Measurements from ENCODE around the gene CSTF1.
"Not testable (repeated sequence)": the region's sequence is repeated elsewhere in the genome, so short reads cannot be mapped to it uniquely, and the experiment has no call there.

The CSTF1 gene

GRCh38 chr20:56382696-56383095, 9.7 kb upstream of the CSTF1 start:
- no peak overlapping the region for H3K4me3 ChIP-seq (ENCODE audit: low read depth, low read length)
- DNase-seq: no peak
- H3K9me3 ChIP-seq (ENCODE audit: severe bottlenecking): no peaks in the 10 kb centered on the region
- H3K36me3 ChIP-seq: peaks cover 89% of the 10 kb centered on the region
- no peak for TF ChIP-seq CTCF (IDR thresholded peaks at IDR 0.05; ENCODE audit: low read depth, low read length)
- no peaks in the 10 kb centered on the region for H3K27me3 ChIP-seq (ENCODE audit: insufficient read depth, low read depth, severe bottlenecking)
- no peak overlapping the region for H3K27ac ChIP-seq

- H3K9me3 ChIP-seq (ENCODE audit: severe bottlenecking): no peaks in the 10 kb centered on the region
- no peak overlapping the region for H3K4me3 ChIP-seq (ENCODE audit: low read depth, low read length)
- peaks cover 89% of the 10 kb centered on the region for H3K36me3 ChIP-seq
- no peak overlapping the region for H3K27ac ChIP-seq
- no peak for TF ChIP-seq CTCF (IDR thresholded peaks at IDR 0.05; ENCODE audit: low read depth, low read length)
- DNase-seq: no peak
- H3K27me3 ChIP-seq (ENCODE audit: insufficient read depth, low read depth, severe bottlenecking): no peaks in the 10 kb centered on the region
Measured at GRCh38 chr20:56383334-56383733, 9.1 kb upstream of the CSTF1 start.

GRCh38 chr20:56385130-56385529, 7.3 kb upstream of the CSTF1 start:
- Histone ChIP-seq H3K9me3 (ENCODE audit: severe bottlenecking) (no peaks in the 10 kb centered on the region), H3K4me3 (ENCODE audit: low read depth, low read length) (no peak overlapping the region), H3K27ac (no peak overlapping the region), H3K27me3 (ENCODE audit: insufficient read depth, low read depth, severe bottlenecking) (no peaks in the 10 kb centered on the region), H3K36me3 (peaks cover 93% of the 10 kb centered on the region)
- DNase-seq: no peak
- no peak for TF ChIP-seq CTCF (IDR thresholded peaks at IDR 0.05; ENCODE audit: low read depth, low read length)

- Histone ChIP-seq H3K36me3 (peaks cover 89% of the 10 kb centered on the region), H3K27me3 (ENCODE audit: insufficient read depth, low read depth, severe bottlenecking) (no peaks in the 10 kb centered on the region)
Measured at GRCh38 chr20:56386219-56386618, 6.2 kb upstream of the CSTF1 start.

GRCh38 chr20:56388882-56389281, 3.6 kb upstream of the CSTF1 start:
- Histone ChIP-seq H3K4me3 (ENCODE audit: low read depth, low read length) (no peak overlapping the region), H3K9me3 (ENCODE audit: severe bottlenecking) (no peaks in the 10 kb centered on the region), H3K27ac (no peak overlapping the region), H3K27me3 (ENCODE audit: insufficient read depth, low read depth, severe bottlenecking) (no peaks in the 10 kb centered on the region), H3K36me3 (peaks cover 65% of the 10 kb centered on the region)
- TF ChIP-seq CTCF (IDR thresholded peaks at IDR 0.05; ENCODE audit: low read depth, low read length): no peak
- no peak for DNase-seq

More at GRCh38 chr20:56386219-56386618, 6.2 kb upstream of the CSTF1 start:
- Histone ChIP-seq H3K27ac (no peak overlapping the region), H3K4me3 (ENCODE audit: low read depth, low read length) (no peak overlapping the region), H3K9me3 (ENCODE audit: severe bottlenecking) (no peaks in the 10 kb centered on the region)
- no peak for TF ChIP-seq CTCF (IDR thresholded peaks at IDR 0.05; ENCODE audit: low read depth, low read length)
- DNase-seq: no peak

- Histone ChIP-seq H3K27ac (no peak overlapping the region), H3K9me3 (ENCODE audit: severe bottlenecking) (no peaks in the 10 kb centered on the region), H3K27me3 (ENCODE audit: insufficient read depth, low read depth, severe bottlenecking) (no peaks in the 10 kb centered on the region), H3K36me3 (peaks cover 57% of the 10 kb centered on the region), H3K4me3 (ENCODE audit: low read depth, low read length) (no peak overlapping the region)
- TF ChIP-seq CTCF (IDR thresholded peaks at IDR 0.05; ENCODE audit: low read depth, low read length): no peak
- DNase-seq: no peak
Measured at GRCh38 chr20:56389807-56390206, 2.6 kb upstream of the CSTF1 start.

GRCh38 chr20:56390396-56390795, 2.0 kb upstream of the CSTF1 start:
- peaks cover 57% of the 10 kb centered on the region for H3K36me3 ChIP-seq
- not testable (repeated sequence) for H3K4me3 ChIP-seq (ENCODE audit: low read depth, low read length); H3K27ac ChIP-seq; H3K27me3 ChIP-seq (ENCODE audit: insufficient read depth, low read depth, severe bottlenecking); DNase-seq; H3K9me3 ChIP-seq (ENCODE audit: severe bottlenecking)

Measured in WERI-Rb-1 (cell line).